Activated naive CD8-positive, alpha-beta T cell treated with anti-CD3 and anti-CD28 coated beads for 36 hours (primary cell): ENCODE data around the gene SLC12A1. TPM values are rescaled to one million over a fixed set of nuclear protein-coding genes. Genes with fewer than 3 reads are reported as not detected.

ENCODE experiments used
- DNase-seq: peaks from one replicate; pipeline ENCODE4 v3.0.0; 2021
- H3K27ac Mint-ChIP-seq: one replicate; pipeline ENCODE4 v1.8.0; 2022; ENCODE audit warnings: mild to moderate bottlenecking, moderate library complexity, mixed read lengths
- H3K27me3 Mint-ChIP-seq: one replicate; pipeline ENCODE4 v1.8.0; 2022; ENCODE audit warnings: mild to moderate bottlenecking, mixed read lengths
- H3K36me3 Mint-ChIP-seq: one replicate; pipeline ENCODE4 v1.8.0; 2021; ENCODE audit warnings: mild to moderate bottlenecking, mixed read lengths
- H3K4me1 Mint-ChIP-seq: one replicate; pipeline ENCODE4 v1.8.0; 2021; ENCODE audit warnings: mixed read lengths
- H3K4me3 Mint-ChIP-seq: one replicate; pipeline ENCODE4 v1.8.0; 2022; ENCODE audit warnings: mild to moderate bottlenecking, moderate library complexity, mixed read lengths
- H3K9me3 Mint-ChIP-seq: one replicate; pipeline ENCODE4 v1.8.0; 2022; ENCODE audit warnings: mixed read lengths
- total RNA-seq, 2 experiments: library from RNA; stranded (reverse); gene quantifications; one replicate each; pipeline ENCODE4 v1.2.3, GENCODE V29; 2021

Gene SLC12A1
- total RNA-seq, 2 experiments from 2014 or later: not detected

DNA sequence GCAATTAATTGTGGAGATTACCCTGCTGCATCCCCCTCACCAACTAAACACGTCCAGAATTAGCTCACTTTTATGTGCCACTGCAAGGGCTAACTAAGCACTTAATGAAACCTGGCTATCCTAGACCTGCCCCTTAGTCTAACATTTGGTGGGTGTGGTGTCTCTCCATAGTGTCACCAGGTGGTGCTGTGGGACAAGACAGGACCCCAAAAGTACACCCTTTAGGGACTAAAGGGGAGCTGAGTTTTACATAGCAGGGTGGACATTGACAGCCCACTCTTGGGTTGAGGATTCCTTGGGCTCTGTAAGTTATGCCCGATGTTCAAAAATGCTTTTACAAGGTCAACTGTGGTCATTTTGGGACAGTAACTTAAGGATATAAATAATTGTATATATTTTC lies 130.8 kb downstream of the SLC12A1 start:
- H3K27ac Mint-ChIP-seq: no peak overlapping the region
- peaks cover 31% of the 10 kb centered on the region for H3K4me1 Mint-ChIP-seq
- peak; percentile 16 for DNase-seq
- H3K27me3 Mint-ChIP-seq: no peaks in the 10 kb centered on the region
- H3K4me3 Mint-ChIP-seq: no peak overlapping the region
- no peaks in the 10 kb centered on the region for H3K9me3 Mint-ChIP-seq
- peaks cover 57% of the 10 kb centered on the region for H3K36me3 Mint-ChIP-seq

DNA sequence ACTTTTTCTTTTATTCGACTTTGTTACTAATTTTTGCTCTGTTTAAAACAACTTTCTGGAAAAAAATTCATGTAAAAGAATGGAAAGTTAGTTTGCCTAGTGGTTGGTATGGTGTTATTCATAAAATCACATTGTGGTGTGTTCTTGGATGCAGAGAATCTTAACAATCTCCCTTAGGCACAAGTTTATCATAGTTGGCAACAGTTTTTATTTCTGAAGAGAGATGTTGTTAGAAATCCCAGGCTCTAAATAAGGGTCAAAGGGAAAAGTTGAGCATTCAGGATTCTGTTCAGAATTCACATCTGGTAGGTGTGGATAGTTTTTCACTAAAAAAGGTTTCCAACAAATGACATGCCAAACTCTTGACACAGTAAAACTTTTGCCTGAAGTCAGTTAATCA lies 131.5 kb downstream of the SLC12A1 start:
- Mint-ChIP-seq H3K9me3 (no peaks in the 10 kb centered on the region), H3K27me3 (no peaks in the 10 kb centered on the region), H3K4me3 (no peak overlapping the region), H3K27ac (no peak overlapping the region), H3K36me3 (peaks cover 52% of the 10 kb centered on the region), H3K4me1 (peaks cover 31% of the 10 kb centered on the region)
- DNase-seq: no peak

DNA sequence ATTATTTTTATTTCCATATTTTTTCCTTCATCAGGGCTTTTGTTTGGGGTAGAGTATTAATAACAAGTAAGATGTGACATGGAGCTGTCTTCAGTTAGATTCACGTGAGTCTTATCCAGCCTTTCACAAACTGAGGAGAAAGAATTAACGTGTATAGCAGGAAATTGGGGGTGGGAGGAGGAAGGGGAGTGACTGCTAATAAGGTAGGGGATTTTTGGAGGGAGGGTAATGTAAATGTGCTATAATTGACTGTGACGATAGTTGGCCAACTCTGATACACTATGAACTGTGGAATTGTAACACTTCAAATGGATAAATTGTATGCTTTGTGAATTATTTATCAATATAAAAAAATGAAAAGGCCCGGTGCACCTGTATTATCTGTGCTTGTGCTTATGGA lies 134.0 kb downstream of the SLC12A1 start:
- Mint-ChIP-seq H3K4me3 (no peak overlapping the region), H3K27me3 (no peaks in the 10 kb centered on the region), H3K4me1 (peaks cover 19% of the 10 kb centered on the region), H3K36me3 (peaks cover 30% of the 10 kb centered on the region), H3K9me3 (no peaks in the 10 kb centered on the region), H3K27ac (peak overlapping the region; percentile 43)
- DNase-seq: no peak

DNA sequence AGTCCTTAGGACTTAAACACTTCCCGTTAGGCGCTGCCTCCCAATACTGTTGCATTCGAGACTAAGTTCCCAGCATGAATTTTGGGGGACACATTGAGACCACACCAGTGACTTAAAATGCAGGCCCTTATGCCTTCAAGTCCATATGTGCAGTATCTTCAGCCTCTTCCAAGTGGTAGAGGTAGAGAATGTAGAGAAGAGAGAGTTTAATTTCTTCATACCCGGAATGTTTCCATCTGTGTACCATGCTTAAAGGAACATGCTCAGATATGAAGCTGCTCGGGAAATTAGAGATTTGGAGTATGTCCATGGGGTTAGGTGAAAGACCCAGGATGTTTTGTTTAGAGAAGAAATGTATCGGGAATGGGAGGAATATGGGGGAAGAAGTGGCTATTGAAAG lies 137.8 kb downstream of the SLC12A1 start:
- H3K27me3 Mint-ChIP-seq: no peaks in the 10 kb centered on the region
- no peak overlapping the region for H3K4me3 Mint-ChIP-seq
- DNase-seq: no peak
- H3K27ac Mint-ChIP-seq: peak overlapping the region; percentile 57
- H3K9me3 Mint-ChIP-seq: no peaks in the 10 kb centered on the region
- peaks cover 4% of the 10 kb centered on the region for H3K4me1 Mint-ChIP-seq
- peaks cover 19% of the 10 kb centered on the region for H3K36me3 Mint-ChIP-seq

DNA sequence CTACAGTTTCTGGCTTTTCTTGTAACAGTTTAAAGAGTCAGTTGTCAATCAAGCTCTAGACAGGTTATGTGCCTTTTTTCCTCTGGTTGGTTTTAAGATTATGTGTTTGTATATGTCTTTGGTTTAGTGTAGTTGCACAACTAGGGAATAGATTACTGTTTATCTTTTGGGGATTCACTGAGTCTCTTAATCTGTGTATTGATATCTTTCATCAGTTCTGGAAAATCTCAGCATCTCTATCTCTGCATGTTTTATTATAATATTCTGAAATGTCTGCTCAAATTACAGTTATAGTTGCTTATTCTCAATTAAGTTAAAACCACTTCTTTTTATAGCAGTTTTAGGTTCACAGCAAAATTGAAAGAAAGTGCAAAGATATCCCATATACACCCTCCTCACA lies 139.4 kb downstream of the SLC12A1 start:
- Mint-ChIP-seq H3K9me3 (no peaks in the 10 kb centered on the region), H3K27ac (no peak overlapping the region), H3K4me3 (no peak overlapping the region), H3K36me3 (peaks cover 12% of the 10 kb centered on the region), H3K27me3 (no peaks in the 10 kb centered on the region), H3K4me1 (no peaks in the 10 kb centered on the region)
- no peak for DNase-seq

- H3K27me3 Mint-ChIP-seq: peaks cover 9% of the 10 kb centered on the region
- no peaks in the 10 kb centered on the region for H3K36me3 Mint-ChIP-seq
- H3K4me3 Mint-ChIP-seq: no peak overlapping the region
- H3K9me3 Mint-ChIP-seq: no peaks in the 10 kb centered on the region
- no peak overlapping the region for H3K27ac Mint-ChIP-seq
- peak; percentile 39 for DNase-seq
- peaks cover 1% of the 10 kb centered on the region for H3K4me1 Mint-ChIP-seq
Measured at GRCh38 chr15:48352474-48353072, 146.5 kb downstream of the SLC12A1 start.

Other genes with a start within 250 kb of the SLC12A1 start
- not detected for gene SLC24A5, start 85.3 kb upstream of the SLC12A1 start, total RNA-seq
- gene MYEF2, start 28.0 kb upstream of the SLC12A1 start, total RNA-seq: 10 to 100 TPM; 17.6 to 22.2 TPM
- gene CTXN2, start 14.6 kb upstream of the SLC12A1 start, total RNA-seq: not detected
- 100 to 1,000 TPM; 564 to 574 TPM for gene DUT, start 125.1 kb downstream of the SLC12A1 start, total RNA-seq